Lower lobe of right lung (tissue), 2 donors: ENCODE results near the gene SCAI. TPM values are rescaled to one million over a fixed set of nuclear protein-coding genes. Genes with fewer than 3 reads are reported as not detected.

Source experiments
- ATAC-seq, 2 donors: fragments of 200-7000 bp; cut with Tn5 transposase; one replicate each; pipeline ENCODE4 v1.9.1; 2020 to 2022; ENCODE audit warnings: mild to moderate bottlenecking in 2 of 2, moderate library complexity in 2 of 2
- DNase-seq: peaks from one replicate; pipeline ENCODE4 v3.0.0-alpha.2; 2020
- H3K27ac ChIP-seq: fragments of 200-600 bp; one replicate; pipeline ENCODE4 v1.8.0; 2022
- H3K27me3 ChIP-seq: fragments of 200-600 bp; one replicate; pipeline ENCODE4 v1.8.0; 2022; ENCODE audit warnings: low read depth
- H3K36me3 ChIP-seq: fragments of 200-600 bp; one replicate; pipeline ENCODE4 v1.8.0; 2022; ENCODE audit warnings: mild to moderate bottlenecking
- H3K4me1 ChIP-seq: fragments of 200-600 bp; one replicate; pipeline ENCODE4 v1.8.0; 2022
- H3K4me3 ChIP-seq: fragments of 200-600 bp; one replicate; pipeline ENCODE4 v1.8.0; 2022; ENCODE audit warnings: mild to moderate bottlenecking
- H3K9me3 ChIP-seq: fragments of 200-600 bp; one replicate; pipeline ENCODE4 v1.8.0; 2022
- intact Hi-C: fragments of 100-400 bp; cut with DNase I; formaldehyde crosslinking; loops from one replicate; pipeline ENCODE4 v1.11.0; 2022
- total RNA-seq: library from RNA; stranded (reverse); fragmentation: NEBNext Ultra II Directional; extraction: Animal tissue kit (Norgen Biotek cat#: 25700); gene quantifications from one replicate; pipeline ENCODE4 v1.2.1, GENCODE V29; 2021
- TF ChIP-seq, protein P1 (sequence below): fragments of 200-600 bp; IDR thresholded peaks from one replicate; pipeline ENCODE4 v1.8.0; 2022; ENCODE audit warnings: antibody characterized with exemption, mild to moderate bottlenecking
- donor health status: DM: no; HTN: yes; CAD: no; lungs with severe emphysema.

Gene SCAI
- total RNA-seq, 1 donor from 2014 or later, result 22.3 TPM

DNA sequence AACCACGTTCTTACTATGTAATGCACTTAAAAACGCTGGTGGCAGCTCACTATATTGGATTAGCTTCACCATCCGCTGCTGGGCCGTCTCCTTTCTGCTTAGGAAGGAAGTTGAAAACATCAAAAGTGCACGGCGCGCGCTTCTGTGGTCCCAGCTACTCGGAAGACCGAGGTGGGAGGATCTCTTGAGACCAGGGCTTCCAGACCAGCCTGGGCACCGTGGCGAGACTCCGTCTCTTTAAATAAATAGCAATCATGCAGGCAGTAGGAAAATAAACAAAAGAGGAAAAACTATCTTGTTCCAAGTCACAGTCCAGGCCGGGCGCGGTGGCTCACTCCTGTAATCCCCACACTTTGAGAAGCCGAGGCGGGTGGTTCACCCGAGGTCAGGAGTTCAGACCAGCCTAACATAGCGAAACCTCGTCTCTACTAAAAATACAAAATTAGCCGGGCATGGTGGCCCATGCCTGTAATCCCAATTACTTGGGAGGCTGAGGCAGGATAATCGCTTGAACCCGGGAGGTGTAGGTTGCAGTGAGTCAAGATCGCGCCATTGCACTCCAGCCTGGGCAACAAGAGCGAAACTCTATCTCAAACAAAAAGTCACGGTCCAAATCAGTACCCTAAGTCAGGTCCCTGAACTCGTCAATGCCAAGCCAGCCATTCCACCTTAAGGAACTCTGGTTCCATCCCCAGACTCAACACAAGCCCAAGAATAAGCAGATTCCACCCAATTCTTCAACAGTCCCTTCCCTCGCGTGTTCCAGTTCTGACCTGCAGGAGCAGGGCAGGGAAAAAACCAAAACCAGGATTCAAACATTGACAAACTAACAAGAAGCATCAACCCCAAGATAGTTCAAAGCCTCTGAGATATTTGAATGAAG, 201.4 kb downstream of the SCAI start:
- Histone ChIP-seq H3K9me3 (no peaks in the 10 kb centered on the region), H3K27ac (peak overlapping the region; percentile 97), H3K4me3 (peak overlapping the region; percentile 84), H3K27me3 (no peaks in the 10 kb centered on the region), H3K4me1 (peaks cover 15% of the 10 kb centered on the region), H3K36me3 (peaks cover 14% of the 10 kb centered on the region)
- intact Hi-C loops, result no loop called here
- peak; percentile 48 to 62 for ATAC-seq
- DNase-seq, result peak; percentile 80
- TF ChIP-seq, protein P1, sequence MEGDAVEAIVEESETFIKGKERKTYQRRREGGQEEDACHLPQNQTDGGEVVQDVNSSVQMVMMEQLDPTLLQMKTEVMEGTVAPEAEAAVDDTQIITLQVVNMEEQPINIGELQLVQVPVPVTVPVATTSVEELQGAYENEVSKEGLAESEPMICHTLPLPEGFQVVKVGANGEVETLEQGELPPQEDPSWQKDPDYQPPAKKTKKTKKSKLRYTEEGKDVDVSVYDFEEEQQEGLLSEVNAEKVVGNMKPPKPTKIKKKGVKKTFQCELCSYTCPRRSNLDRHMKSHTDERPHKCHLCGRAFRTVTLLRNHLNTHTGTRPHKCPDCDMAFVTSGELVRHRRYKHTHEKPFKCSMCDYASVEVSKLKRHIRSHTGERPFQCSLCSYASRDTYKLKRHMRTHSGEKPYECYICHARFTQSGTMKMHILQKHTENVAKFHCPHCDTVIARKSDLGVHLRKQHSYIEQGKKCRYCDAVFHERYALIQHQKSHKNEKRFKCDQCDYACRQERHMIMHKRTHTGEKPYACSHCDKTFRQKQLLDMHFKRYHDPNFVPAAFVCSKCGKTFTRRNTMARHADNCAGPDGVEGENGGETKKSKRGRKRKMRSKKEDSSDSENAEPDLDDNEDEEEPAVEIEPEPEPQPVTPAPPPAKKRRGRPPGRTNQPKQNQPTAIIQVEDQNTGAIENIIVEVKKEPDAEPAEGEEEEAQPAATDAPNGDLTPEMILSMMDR, result no peak

- Histone ChIP-seq H3K9me3 (no peaks in the 10 kb centered on the region), H3K36me3 (peaks cover 23% of the 10 kb centered on the region), H3K4me3 (peak within 1 kb of the TSS; percentile 84), H3K27me3 (no peaks in the 10 kb centered on the region), H3K4me1 (peaks cover 15% of the 10 kb centered on the region), H3K27ac (peak within 1 kb of the TSS; percentile 97)
- TF ChIP-seq, protein P1, result no peak
- DNase-seq (peak; percentile 98), ATAC-seq (peak; percentile 98 to 99)
- intact Hi-C loops, result no loop called here
Measured at GRCh38 chr9:124940894-124941678, 202.2 kb downstream of the SCAI start, which contains the start of gene GOLGA1. Gene GOLGA1 (minus strand): TSS chr9:124941083. CDS start chr9:124938711, 2,372 bp downstream.

GRCh38 chr9:124940521-124940893, 202.8 kb downstream of the SCAI start:
- H3K36me3 ChIP-seq, result peaks cover 29% of the 10 kb centered on the region
- H3K9me3 ChIP-seq, result no peaks in the 10 kb centered on the region
- H3K4me1 ChIP-seq, result peaks cover 15% of the 10 kb centered on the region
- TF ChIP-seq, protein P1, result no peak
- H3K4me3 ChIP-seq, result peak overlapping the region; percentile 84
- peak overlapping the region; percentile 97 for H3K27ac ChIP-seq
- H3K27me3 ChIP-seq, result no peaks in the 10 kb centered on the region
- intact Hi-C loops, result no loop called here
- peak in 1 of 2 donors; percentile 70 for ATAC-seq
- no peak for DNase-seq

DNA sequence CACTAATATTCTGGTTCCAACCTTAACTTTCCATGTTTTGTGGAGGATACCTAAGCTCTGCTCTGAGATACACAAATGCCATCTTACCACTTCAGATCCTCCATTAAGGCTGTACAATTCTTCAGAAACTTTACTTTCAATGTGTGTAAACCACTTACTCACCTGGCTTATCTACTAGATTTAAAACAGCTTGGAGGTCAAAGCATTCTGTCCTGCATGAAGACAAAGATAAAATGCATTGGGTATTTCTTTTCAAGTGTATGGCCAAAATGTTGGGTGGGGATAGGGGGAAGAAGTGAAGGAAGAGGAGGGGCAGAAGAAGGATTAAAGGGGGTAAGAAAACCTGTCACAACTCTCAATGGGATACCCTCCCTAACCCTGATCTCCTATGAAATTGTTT, 203.4 kb downstream of the SCAI start:
- TF ChIP-seq, protein P1, result no peak
- Histone ChIP-seq H3K27me3 (no peaks in the 10 kb centered on the region), H3K4me1 (peaks cover 15% of the 10 kb centered on the region), H3K36me3 (peaks cover 34% of the 10 kb centered on the region), H3K9me3 (no peaks in the 10 kb centered on the region), H3K4me3 (peak overlapping the region; percentile 84), H3K27ac (peak overlapping the region; percentile 97)
- DNase-seq (no peak), ATAC-seq (no peak)
- intact Hi-C loops, result no loop called here

- H3K36me3 ChIP-seq, result peaks cover 84% of the 10 kb centered on the region
- DNase-seq (no peak), ATAC-seq (no peak)
- TF ChIP-seq, protein P1, result no peak
- H3K27ac ChIP-seq, result no peak overlapping the region
- intact Hi-C loops, result no loop called here
- H3K4me1 ChIP-seq, result no peaks in the 10 kb centered on the region
- H3K9me3 ChIP-seq, result no peaks in the 10 kb centered on the region
- H3K27me3 ChIP-seq, result no peaks in the 10 kb centered on the region
- no peak overlapping the region for H3K4me3 ChIP-seq
Measured at GRCh38 chr9:124934290-124934689, 209.0 kb downstream of the SCAI start.
